ENCODE data around the gene FAM163A.

Gene FAM163A

DNA sequence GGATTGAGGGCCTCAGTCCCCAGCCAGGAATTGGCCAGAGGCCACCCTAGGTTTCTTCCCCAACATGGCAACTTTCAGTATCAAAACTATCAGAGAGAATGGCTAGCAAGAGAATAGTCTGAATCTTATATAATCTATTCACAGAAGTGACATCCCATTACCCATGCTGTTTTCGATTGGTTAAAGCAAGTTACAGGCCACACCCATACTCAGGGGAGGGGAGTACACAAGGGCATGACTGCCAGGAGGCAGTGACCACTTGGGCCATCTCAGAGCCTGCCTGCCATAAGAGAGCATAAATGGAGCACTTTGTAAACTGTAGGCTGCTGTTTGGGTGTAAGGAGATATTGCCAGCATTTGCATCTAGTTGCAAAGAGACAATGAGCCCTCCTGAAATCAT, 65.4 kb downstream of the FAM163A start:
- no peak for TF ChIP-seq ZFX (IDR thresholded peaks at IDR 0.05; ENCODE audit: borderline replicate concordance)
- no peak for TF ChIP-seq CTCF (IDR thresholded peaks at IDR 0.05)
- no peak overlapping the region for H3K27ac ChIP-seq

GRCh38 chr1:179809506-179810366, 66.6 kb downstream of the FAM163A start:
- TF ChIP-seq ZFX (IDR thresholded peaks at IDR 0.05; ENCODE audit: borderline replicate concordance), result no peak
- peak; percentile 99 for TF ChIP-seq CTCF (IDR thresholded peaks at IDR 0.05)

GRCh38 chr1:179810367-179810715, 67.2 kb downstream of the FAM163A start:
- H3K27ac ChIP-seq, result no peak overlapping the region
- TF ChIP-seq ZFX (IDR thresholded peaks at IDR 0.05; ENCODE audit: borderline replicate concordance) (no peak), CTCF (IDR thresholded peaks at IDR 0.05) (no peak)

More at GRCh38 chr1:179809506-179810366, 66.6 kb downstream of the FAM163A start:
- H3K27ac ChIP-seq, result no peak overlapping the region

- no peak for TF ChIP-seq CTCF (IDR thresholded peaks at IDR 0.05)
- no peak for TF ChIP-seq ZFX (IDR thresholded peaks at IDR 0.05; ENCODE audit: borderline replicate concordance)
- H3K27ac ChIP-seq, result no peak overlapping the region
These were observed 69.6 kb downstream of the FAM163A start for GRCh38 chr1:179812501-179813292.

DNA sequence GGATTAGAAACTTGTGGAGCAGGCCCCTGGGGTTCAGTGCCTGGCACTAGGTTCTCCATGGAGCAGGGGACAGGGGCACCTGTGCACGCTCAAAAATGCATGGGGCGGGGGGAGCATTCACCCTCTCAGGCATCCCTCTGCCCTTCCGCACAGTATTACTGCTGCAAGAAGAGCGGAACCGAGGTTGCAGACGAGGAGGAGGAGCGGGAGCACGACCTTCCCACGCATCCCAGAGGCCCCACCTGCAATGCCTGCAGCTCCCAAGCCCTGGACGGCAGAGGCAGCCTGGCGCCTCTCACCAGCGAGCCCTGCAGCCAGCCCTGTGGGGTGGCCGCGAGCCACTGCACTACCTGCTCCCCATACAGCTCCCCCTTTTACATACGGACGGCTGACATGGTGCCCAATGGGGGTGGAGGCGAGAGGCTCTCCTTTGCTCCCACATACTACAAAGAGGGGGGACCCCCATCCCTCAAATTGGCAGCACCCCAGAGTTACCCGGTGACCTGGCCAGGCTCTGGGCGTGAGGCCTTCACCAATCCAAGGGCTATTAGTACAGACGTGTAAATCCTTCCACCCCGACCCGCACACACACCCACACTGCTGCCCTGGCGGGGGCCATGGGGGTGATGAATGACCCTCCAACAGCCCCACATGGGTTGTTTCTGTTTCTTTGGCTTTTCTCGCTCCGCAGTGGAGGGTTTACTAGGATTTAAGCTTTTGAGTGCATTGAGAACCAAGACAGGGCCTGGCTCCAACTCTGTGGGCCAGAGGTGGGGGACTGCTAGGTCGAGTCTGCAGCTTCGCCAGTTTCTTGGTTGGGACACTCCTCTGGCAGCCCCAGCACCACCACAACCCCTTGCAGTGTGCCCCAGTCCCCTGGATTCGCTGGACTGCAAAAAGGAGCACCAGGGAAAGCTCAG, 70.8 kb downstream of the FAM163A start:
- H3K27ac ChIP-seq, result peak overlapping the region; percentile 46; the same call in 1 of the 2 replicates
- TF ChIP-seq CTCF (IDR thresholded peaks at IDR 0.05) (no peak), ZFX (IDR thresholded peaks at IDR 0.05; ENCODE audit: borderline replicate concordance) (no peak)

DNA sequence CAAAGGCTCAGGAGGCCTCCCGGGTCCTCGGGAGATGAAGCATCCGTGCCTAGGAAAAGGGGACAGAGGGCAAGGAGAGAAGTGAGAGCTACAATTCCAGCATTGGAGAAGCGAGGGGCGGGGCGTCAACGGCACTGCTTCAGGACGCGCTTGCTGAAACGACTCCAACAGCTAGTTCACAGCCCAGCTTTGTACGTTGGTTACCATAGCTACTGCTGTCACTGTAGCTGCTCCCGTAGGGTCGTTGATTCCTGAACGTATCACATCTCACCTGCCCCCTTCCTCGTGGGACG, 71.4 kb downstream of the FAM163A start:
- peak overlapping the region; percentile 46; the same call in 1 of the 2 replicates for H3K27ac ChIP-seq
- TF ChIP-seq ZFX (IDR thresholded peaks at IDR 0.05; ENCODE audit: borderline replicate concordance) (no peak), CTCF (IDR thresholded peaks at IDR 0.05) (no peak)
